Endothelial cell (in vitro differentiated cells): ENCODE data around the gene UBE2Z. TPM values are rescaled to one million over a fixed set of nuclear protein-coding genes. Genes with fewer than 3 reads are reported as not detected.

Source experiments
- DNase-seq: peaks from one replicate; pipeline ENCODE4 v3.0.0; 2021; ENCODE audit warnings: low spot score
- H3K27ac Mint-ChIP-seq: one replicate; pipeline ENCODE4 v1.8.0; 2021; ENCODE audit warnings: mixed read lengths, inconsistent platforms; ENCODE audit not compliant: unreplicated experiment
- H3K27me3 Mint-ChIP-seq: one replicate; pipeline ENCODE4 v1.8.0; 2021; ENCODE audit warnings: mild to moderate bottlenecking, moderate library complexity, mixed read lengths, inconsistent platforms; ENCODE audit not compliant: unreplicated experiment
- H3K36me3 Mint-ChIP-seq: one replicate; pipeline ENCODE4 v1.8.0; 2021; ENCODE audit warnings: mild to moderate bottlenecking, low read depth, mixed read lengths, inconsistent platforms; ENCODE audit not compliant: unreplicated experiment
- H3K4me1 Mint-ChIP-seq: one replicate; pipeline ENCODE4 v1.8.0; 2021; ENCODE audit warnings: mild to moderate bottlenecking, mixed read lengths, inconsistent platforms; ENCODE audit not compliant: unreplicated experiment
- H3K4me3 Mint-ChIP-seq: one replicate; pipeline ENCODE4 v1.8.0; 2021; ENCODE audit warnings: mild to moderate bottlenecking, mixed read lengths, inconsistent platforms; ENCODE audit not compliant: unreplicated experiment
- H3K9me3 Mint-ChIP-seq: one replicate; pipeline ENCODE4 v1.8.0; 2021; ENCODE audit warnings: mixed read lengths, inconsistent platforms; ENCODE audit not compliant: unreplicated experiment
- long read RNA-seq: library from polyadenylated mRNA; unstranded; transcript quantifications from one replicate; pipeline ENCODE4 v2.0.0, GENCODE V29; 2020; ENCODE audit not compliant: unreplicated experiment
- total RNA-seq: library from RNA; stranded (reverse); fragmentation: NEBNext Ultra II Directional; extraction: Animal tissue kit (Norgen Biotek cat#: 25700); gene quantifications from one replicate; pipeline ENCODE4 v1.2.1, GENCODE V29; 2021; ENCODE audit not compliant: unreplicated experiment
- TF ChIP-seq, protein P1 (sequence below): fragments of 200-600 bp; sonication (generic); IDR thresholded peaks from one replicate; pipeline ENCODE4 v1.5.0; 2021; ENCODE audit warnings: antibody characterized with exemption; ENCODE audit not compliant: unreplicated experiment

UBE2Z gene
- 81.8 TPM for total RNA-seq
- long read RNA-seq, full-length matches to known transcripts, result 3 of 11 reads
- long read RNA-seq, partial matches to known transcripts, result 0 of 11 reads
- long read RNA-seq, other reads (novel, unspliced or antisense), result 8 of 11 reads

- H3K4me3 Mint-ChIP-seq, result peak within 1 kb of the TSS; percentile 99
- no peaks in the 10 kb centered on the region for H3K9me3 Mint-ChIP-seq
- H3K27me3 Mint-ChIP-seq, result peaks cover 1% of the 10 kb centered on the region
- TF ChIP-seq, protein P1, sequence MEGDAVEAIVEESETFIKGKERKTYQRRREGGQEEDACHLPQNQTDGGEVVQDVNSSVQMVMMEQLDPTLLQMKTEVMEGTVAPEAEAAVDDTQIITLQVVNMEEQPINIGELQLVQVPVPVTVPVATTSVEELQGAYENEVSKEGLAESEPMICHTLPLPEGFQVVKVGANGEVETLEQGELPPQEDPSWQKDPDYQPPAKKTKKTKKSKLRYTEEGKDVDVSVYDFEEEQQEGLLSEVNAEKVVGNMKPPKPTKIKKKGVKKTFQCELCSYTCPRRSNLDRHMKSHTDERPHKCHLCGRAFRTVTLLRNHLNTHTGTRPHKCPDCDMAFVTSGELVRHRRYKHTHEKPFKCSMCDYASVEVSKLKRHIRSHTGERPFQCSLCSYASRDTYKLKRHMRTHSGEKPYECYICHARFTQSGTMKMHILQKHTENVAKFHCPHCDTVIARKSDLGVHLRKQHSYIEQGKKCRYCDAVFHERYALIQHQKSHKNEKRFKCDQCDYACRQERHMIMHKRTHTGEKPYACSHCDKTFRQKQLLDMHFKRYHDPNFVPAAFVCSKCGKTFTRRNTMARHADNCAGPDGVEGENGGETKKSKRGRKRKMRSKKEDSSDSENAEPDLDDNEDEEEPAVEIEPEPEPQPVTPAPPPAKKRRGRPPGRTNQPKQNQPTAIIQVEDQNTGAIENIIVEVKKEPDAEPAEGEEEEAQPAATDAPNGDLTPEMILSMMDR, result no peak
- peaks cover 26% of the 10 kb centered on the region for H3K36me3 Mint-ChIP-seq
- peak within 1 kb of the TSS; percentile 100 for H3K27ac Mint-ChIP-seq
- DNase-seq, result peak; percentile 84
- H3K4me1 Mint-ChIP-seq, result peaks cover 25% of the 10 kb centered on the region
Measured at GRCh38 chr17:48908047-48908843, at the start of gene UBE2Z. TSS of gene UBE2Z (plus strand) at chr17:48908407. CDS start at chr17:48908504, 97 bp downstream.

DNA sequence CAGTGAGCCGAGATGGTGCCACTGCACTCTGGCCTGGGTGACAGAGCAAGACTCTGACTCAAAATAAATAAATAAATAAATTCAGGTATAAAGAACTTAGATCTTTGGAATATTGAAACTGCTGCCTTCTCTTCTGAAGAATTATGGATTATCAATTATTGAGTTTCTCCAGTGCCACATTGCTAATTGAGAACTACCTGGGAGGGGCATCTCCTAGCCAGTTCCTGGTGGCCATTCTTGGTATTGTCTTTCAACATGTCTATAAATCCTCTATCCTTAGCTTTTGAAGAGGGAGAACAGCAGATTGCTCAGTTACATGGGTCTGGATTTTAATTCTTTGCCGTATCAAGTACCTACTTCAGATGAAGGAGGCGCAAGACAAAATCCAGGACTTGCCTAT, 48.2 kb upstream of the UBE2Z start:
- Mint-ChIP-seq H3K36me3 (peaks cover 11% of the 10 kb centered on the region), H3K27me3 (no peaks in the 10 kb centered on the region), H3K9me3 (no peaks in the 10 kb centered on the region), H3K27ac (no peak overlapping the region), H3K4me1 (peaks cover under 1% of the 10 kb centered on the region), H3K4me3 (no peak overlapping the region)
- no peak for DNase-seq
- TF ChIP-seq, protein P1, result peak; percentile 61

- no peaks in the 10 kb centered on the region for H3K4me1 Mint-ChIP-seq
- peak overlapping the region; percentile 65 for H3K4me3 Mint-ChIP-seq
- H3K9me3 Mint-ChIP-seq, result no peaks in the 10 kb centered on the region
- TF ChIP-seq, protein P1, result no peak
- H3K27me3 Mint-ChIP-seq, result no peaks in the 10 kb centered on the region
- H3K36me3 Mint-ChIP-seq, result peaks cover 13% of the 10 kb centered on the region
- no peak for DNase-seq
- no peak overlapping the region for H3K27ac Mint-ChIP-seq
Measured at GRCh38 chr17:48860456-48860855, 47.8 kb upstream of the UBE2Z start.

- DNase-seq, result no peak
- no peak overlapping the region for H3K27ac Mint-ChIP-seq
- TF ChIP-seq, protein P1, result no peak
- peaks cover 8% of the 10 kb centered on the region for H3K36me3 Mint-ChIP-seq
- no peak overlapping the region for H3K4me3 Mint-ChIP-seq
- H3K9me3 Mint-ChIP-seq, result no peaks in the 10 kb centered on the region
- peaks cover 18% of the 10 kb centered on the region for H3K4me1 Mint-ChIP-seq
- H3K27me3 Mint-ChIP-seq, result peaks cover 6% of the 10 kb centered on the region
Measured at GRCh38 chr17:48868916-48869500, 39.2 kb upstream of the UBE2Z start.
